SK-N-SH (cell line): ENCODE data around the gene SIRT5. TPM values are rescaled to one million over a fixed set of nuclear protein-coding genes. Genes with fewer than 3 reads are reported as not detected.

Experiments used
- CTCF ChIA-PET: fragments of 300-600, 350-600 bp; formaldehyde crosslinking; extraction: SDS; loops from one replicate; lab custom pipeline; 2021; lab: Yijun Ruan, JAX
- POLR2A ChIA-PET: fragments of 350-600 bp; sonication (Branson Sonifier 250); formaldehyde crosslinking; extraction: SDS; loops from one replicate; lab custom pipeline; 2020; ENCODE audit warnings: antibody characterized with exemption, inconsistent platforms; lab: Yijun Ruan, JAX
- DNase-seq: peaks from one replicate; pipeline ENCODE4 v3.0.0; 2012
- H2AFZ ChIP-seq: fragments of 200-600 bp; sonication (generic); 2 replicates; pipeline ENCODE4 v1.8.1; 2016; ENCODE audit warnings: antibody characterized with exemption, mild to moderate bottlenecking, low read depth
- H3F3A ChIP-seq: fragments of 200-600 bp; sonication (generic); replicated peaks from 2 replicates; pipeline ENCODE3; 2016; ENCODE audit warnings: antibody characterized with exemption, mild to moderate bottlenecking; ENCODE audit not compliant: insufficient read depth
- H3K27ac ChIP-seq, 2 experiments: fragments of 200-500 bp in 1 of 2; fragments of 200-600 bp in 1 of 2; sonication (Bioruptor generic) in 1 of 2; sonication (generic), shearing (Covaris generic) in 1 of 2; 2 replicates each; pipeline versions ENCODE4 v1.5.1 to v1.6.1; 2014 to 2016; ENCODE audit warnings: low read depth in 2 of 2, inconsistent platforms in 1 of 2, low read length in 1 of 2, mild to moderate bottlenecking in 1 of 2, mixed read lengths in 1 of 2
- H3K27me3 ChIP-seq: fragments of 200-600 bp; sonication (generic), shearing (Covaris generic); 2 replicates; pipeline ENCODE4 v1.6.1; 2016; ENCODE audit warnings: mixed run types; ENCODE audit not compliant: insufficient read depth
- H3K36me3 ChIP-seq, 2 experiments: fragments of 200-500 bp in 1 of 2; fragments of 200-600 bp in 1 of 2; sonication (Bioruptor generic) in 1 of 2; sonication (generic) in 1 of 2; replicated peaks in 1 of 2; 2 replicates each; pipeline versions ENCODE3 to v1.5.1; 2014 to 2016; ENCODE audit warnings: low read length in 1 of 2, mild to moderate bottlenecking in 1 of 2; ENCODE audit not compliant: insufficient read depth in 2 of 2, control insufficient read depth in 1 of 2
- H3K4me1 ChIP-seq, 2 experiments: fragments of 200-500 bp in 1 of 2; fragments of 200-600 bp in 1 of 2; sonication (Bioruptor generic) in 1 of 2; sonication (generic), shearing (Covaris generic) in 1 of 2; 2 replicates each; pipeline versions ENCODE4 v1.5.1 to v1.6.1; 2014 to 2016; ENCODE audit warnings: low read depth in 1 of 2, low read length in 1 of 2, mixed run types in 1 of 2; ENCODE audit not compliant: insufficient read depth in 2 of 2, control insufficient read depth in 1 of 2
- H3K4me2 ChIP-seq: fragments of 200-600 bp; sonication (generic), shearing (Covaris generic); 2 replicates; pipeline ENCODE4 v1.6.1; 2017; ENCODE audit warnings: mixed run types
- H3K4me3 ChIP-seq, 2 experiments: fragments of 200-500 bp in 1 of 2; fragments of 200-600 bp in 1 of 2; sonication (Bioruptor generic) in 1 of 2; sonication (generic), shearing (Covaris generic) in 1 of 2; 2 replicates each; pipeline versions ENCODE4 v1.5.1 to v1.8.1; 2014 to 2016; ENCODE audit warnings: low read depth in 2 of 2, inconsistent platforms in 1 of 2, low read length in 1 of 2, mild to moderate bottlenecking in 1 of 2, mixed read lengths in 1 of 2, moderate library complexity in 1 of 2
- H3K79me2 ChIP-seq: fragments of 200-600 bp; sonication (generic); 2 replicates; pipeline ENCODE4 v1.8.1; 2017; ENCODE audit warnings: mild to moderate bottlenecking; ENCODE audit not compliant: insufficient read depth
- H3K9ac ChIP-seq: fragments of 200-600 bp; sonication (generic); 2 replicates; pipeline ENCODE4 v1.6.1; 2017; ENCODE audit warnings: mixed run types
- H3K9me2 ChIP-seq: fragments of 200-600 bp; sonication (generic); 2 replicates; pipeline ENCODE4 v1.6.1; 2017; ENCODE audit warnings: mixed run types
- H3K9me3 ChIP-seq: fragments of 200-600 bp; sonication (generic); 2 replicates; pipeline ENCODE4 v1.6.1; 2017; ENCODE audit warnings: mixed run types, mild to moderate bottlenecking, moderate library complexity
- H4K20me1 ChIP-seq: fragments of 200-600 bp; sonication (generic); 2 replicates; pipeline ENCODE4 v1.6.1; 2017; ENCODE audit warnings: mild to moderate bottlenecking, mixed run types; ENCODE audit not compliant: insufficient read depth
- CTCF ChIP-seq: fragments of 200-600 bp; sonication (generic); IDR thresholded peaks from 2 replicates; pipeline ENCODE4 v1.6.1; 2017; ENCODE audit warnings: antibody characterized with exemption, mild to moderate bottlenecking, moderate library complexity
- EZH2phosphoT487 ChIP-seq: fragments of 200-600 bp; sonication (generic); IDR thresholded peaks from 2 replicates; pipeline ENCODE4 v1.6.1; 2017; ENCODE audit warnings: low read depth, mixed run types, mild to moderate bottlenecking, antibody characterized with exemption, moderate library complexity, borderline replicate concordance
- FOXJ3 ChIP-seq: sonication (generic); formaldehyde crosslinking; IDR thresholded peaks from 2 replicates; pipeline ENCODE4 v1.5.1; 2020; ENCODE audit warnings: mild to moderate bottlenecking, missing genetic modification reagents
- IRF3 ChIP-seq: fragments of 150-350 bp; IDR thresholded peaks from 2 replicates; pipeline ENCODE4 v1.6.1; 2016; ENCODE audit warnings: mild to moderate bottlenecking, low read depth, low read length
- JUND ChIP-seq: IDR thresholded peaks from 2 replicates; pipeline ENCODE4 v1.4.0; 2012
- MAX ChIP-seq: IDR thresholded peaks from 2 replicates; pipeline ENCODE4 v1.4.0; 2012; ENCODE audit warnings: low read depth
- NFIC ChIP-seq: IDR thresholded peaks from 2 replicates; pipeline ENCODE4 v1.4.0; 2012; ENCODE audit warnings: borderline replicate concordance
- PBX3 ChIP-seq: IDR thresholded peaks from 2 replicates; pipeline ENCODE4; 2012
- RCOR1 ChIP-seq: fragments of 150-350 bp; IDR thresholded peaks from 2 replicates; pipeline ENCODE4 v1.6.1; 2017; ENCODE audit warnings: antibody characterized with exemption, low read length
- RFX5 ChIP-seq: IDR thresholded peaks from 2 replicates; pipeline ENCODE4 v1.6.1; 2012; ENCODE audit warnings: mild to moderate bottlenecking, improper control_type of control experiment, low read length
- RXRA ChIP-seq: IDR thresholded peaks from 2 replicates; pipeline ENCODE4 v1.4.0; 2012; ENCODE audit warnings: low read depth, mild to moderate bottlenecking, borderline replicate concordance
- TAF1 ChIP-seq: IDR thresholded peaks from 2 replicates; pipeline ENCODE4 v1.6.1; 2012; ENCODE audit warnings: low read depth, mild to moderate bottlenecking, low read length, moderate library complexity, borderline replicate concordance
- TCF12 ChIP-seq: IDR thresholded peaks from 2 replicates; pipeline ENCODE4 v1.4.0; 2012
- USF1 ChIP-seq: IDR thresholded peaks from 2 replicates; pipeline ENCODE4 v1.4.0; 2012; ENCODE audit warnings: low read depth, borderline replicate concordance
- USF2 ChIP-seq: fragments of 150-350 bp; IDR thresholded peaks from 2 replicates; pipeline ENCODE4 v1.6.1; 2017; ENCODE audit warnings: antibody characterized with exemption, low read length, low read depth, borderline replicate concordance
- YY1 ChIP-seq: IDR thresholded peaks from 2 replicates; pipeline ENCODE4 v1.4.0; 2012; ENCODE audit warnings: low read depth, mild to moderate bottlenecking
- WGBS: methylation state at CpG from one replicate; pipeline ENCODE4 v1.1.6; 2017; ENCODE audit warnings: low lambda C conversion rate; 5-methylcytosine and 5-hydroxymethylcytosine counted together
- polyA plus RNA-seq, 3 experiments: library from polyadenylated mRNA; depleted of rRNA; stranded (reverse); fragments of >200 nt; gene quantifications; 2 replicates each; pipeline ENCODE4 v1.2.3, GENCODE V29; 2012

The SIRT5 gene
- polyA plus RNA-seq, 1 of the 3 experiments (the other 2 are of a cell fraction): 6.7 TPM

GRCh38 chr6:13548500-13549210, 25.7 kb upstream of the SIRT5 start:
- DNase-seq: no peak
- no peaks in the 10 kb centered on the region for H3K79me2 ChIP-seq
- no peaks in the 10 kb centered on the region for H3K36me3 ChIP-seq
- no peaks in the 10 kb centered on the region for H4K20me1 ChIP-seq
- POLR2A ChIA-PET: no interaction called here
- H3K27me3 ChIP-seq: no peaks in the 10 kb centered on the region
- H3F3A ChIP-seq: no peaks in the 10 kb centered on the region
- H3K4me2 ChIP-seq: no peak overlapping the region
- H3K4me1 ChIP-seq: no peaks in the 10 kb centered on the region
- TF ChIP-seq CTCF (no peak), NFIC (no peak), FOXJ3 (CRISPR knock-in tag) (no peak), JUND (no peak), RXRA (no peak), USF1 (no peak), USF2 (no peak), YY1 (no peak), RFX5 (no peak), EZH2phosphoT487 (no peak), MAX (no peak), RCOR1 (no peak), TCF12 (no peak), IRF3 (no peak), TAF1 (no peak), PBX3 (no peak)
- no peak overlapping the region for H3K9ac ChIP-seq
- H3K27ac ChIP-seq: no peak overlapping the region
- H3K9me3 ChIP-seq: no peaks in the 10 kb centered on the region
- no peak overlapping the region for H3K4me3 ChIP-seq
- WGBS: 94% methylated on average over 3 of the region's 4 CpGs
- H2AFZ ChIP-seq: no peak overlapping the region
- CTCF ChIA-PET: interaction anchor here (2.0 kb wide), 1 partner anchor 11 kb away, joined by 6 read pairs; no protein-coding TSS in a partner anchor
- H3K9me2 ChIP-seq: no peaks in the 10 kb centered on the region
